Pulmonary artery endothelial cell (primary cell): Measurements from ENCODE around the gene VTA1. TPM values are rescaled to one million over a fixed set of nuclear protein-coding genes. Genes with fewer than 3 reads are reported as not detected.
A peak's percentile ranks its signal among the peaks of the same experiment; 100 is the strongest.
"Not testable (repeated sequence)": the region's sequence is repeated elsewhere in the genome, so short reads cannot be mapped to it uniquely, and the experiment has no call there.

ENCODE experiments used
- DNase-seq: peaks from one replicate; pipeline ENCODE4 v3.0.0-alpha.2; 2011; ENCODE audit warnings: low read depth, low spot score
- total RNA-seq: library from RNA; depleted of rRNA; stranded (reverse); fragments of >200 nt; gene quantifications from 2 replicates; pipeline ENCODE4 v1.2.3, GENCODE V29; 2014

VTA1 gene
- total RNA-seq, 1 donor from 2014 or later, result 54.5 TPM

GRCh38 chr6:142225552-142225951, 78.5 kb downstream of the VTA1 start:
- DNase-seq, result no peak

GRCh38 chr6:142226731-142227130, 79.7 kb downstream of the VTA1 start:
- no peak for DNase-seq

- DNase-seq, result not testable (repeated sequence)
These were observed 82.6 kb downstream of the VTA1 start for GRCh38 chr6:142229518-142230270.

- peak; percentile 2 for DNase-seq
These were observed 85.4 kb downstream of the VTA1 start for GRCh38 chr6:142232206-142233044.

- DNase-seq, result no peak
These were observed 87.1 kb downstream of the VTA1 start for GRCh38 chr6:142233945-142234682.

- no peak for DNase-seq
These were observed 88.2 kb downstream of the VTA1 start for GRCh38 chr6:142235272-142235671.

- DNase-seq, result no peak
These were observed 88.7 kb downstream of the VTA1 start for GRCh38 chr6:142235791-142236190.

GRCh38 chr6:142236691-142237090, 89.6 kb downstream of the VTA1 start:
- DNase-seq, result no peak

GRCh38 chr6:142238881-142239280, 91.8 kb downstream of the VTA1 start:
- no peak for DNase-seq

GRCh38 chr6:142240179-142240578, 93.1 kb downstream of the VTA1 start:
- no peak for DNase-seq

GRCh38 chr6:142241061-142241460, 94.0 kb downstream of the VTA1 start:
- no peak for DNase-seq

- no peak for DNase-seq
These were observed 95.2 kb downstream of the VTA1 start for GRCh38 chr6:142242269-142242668.

- no peak for DNase-seq
These were observed 99.9 kb downstream of the VTA1 start for GRCh38 chr6:142246960-142247359.

- no peak for DNase-seq
These were observed 102.2 kb downstream of the VTA1 start for GRCh38 chr6:142249266-142249665.

- DNase-seq, result no peak
These were observed 104.9 kb downstream of the VTA1 start for GRCh38 chr6:142251930-142252445.

GRCh38 chr6:142254513-142254912, 107.5 kb downstream of the VTA1 start:
- DNase-seq, result no peak

- DNase-seq, result no peak
These were observed 108.7 kb downstream of the VTA1 start for GRCh38 chr6:142255785-142256184.

GRCh38 chr6:142258305-142258704, 111.2 kb downstream of the VTA1 start:
- no peak for DNase-seq

GRCh38 chr6:142258757-142259156, 111.7 kb downstream of the VTA1 start:
- no peak for DNase-seq

- no peak for DNase-seq
These were observed 113.7 kb downstream of the VTA1 start for GRCh38 chr6:142260748-142261147.

GRCh38 chr6:142262231-142262630, 115.2 kb downstream of the VTA1 start:
- DNase-seq, result no peak

- DNase-seq, result no peak
These were observed 118.4 kb downstream of the VTA1 start for GRCh38 chr6:142265476-142265875.
